GM23338 (cell line): ENCODE results near the gene ZNF385C.

Experiments used
- CREB1 ChIP-seq: fragments of 250-450 bp; sonication (Bioruptor Pico); IDR thresholded peaks from 2 replicates; pipeline ENCODE4 v1.5.0; 2020; ENCODE audit warnings: low read depth, mild to moderate bottlenecking, moderate library complexity
- CTCF ChIP-seq, 2 experiments: fragments of 200-600 bp in 1 of 2; sonication (generic) in 1 of 2; conservative IDR thresholded peaks; 2 replicates each; pipeline versions ENCODE4 v1.5.1 to v1.6.1; 2016 to 2017; ENCODE audit warnings: antibody characterized with exemption in 2 of 2, low read depth in 2 of 2, mild to moderate bottlenecking in 2 of 2, moderate library complexity in 1 of 2
- EZH2 ChIP-seq: fragments of 200-600 bp; sonication (generic); IDR thresholded peaks from one replicate; pipeline ENCODE4 v1.8.0; 2017; ENCODE audit warnings: antibody characterized with exemption, mild to moderate bottlenecking, low read depth; ENCODE audit not compliant: unreplicated experiment
- EZH2phosphoT487 ChIP-seq: fragments of 200-600 bp; sonication (generic); IDR thresholded peaks from one replicate; pipeline ENCODE4 v1.8.1; 2018; ENCODE audit warnings: antibody characterized with exemption; ENCODE audit not compliant: unreplicated experiment
- NANOG ChIP-seq: IDR thresholded peaks from 2 replicates; pipeline ENCODE4 v1.6.1; 2016; ENCODE audit warnings: antibody characterized with exemption, borderline replicate concordance
- POLR2AphosphoS5 ChIP-seq: IDR thresholded peaks from 2 replicates; pipeline ENCODE4 v1.6.1; 2016; ENCODE audit warnings: antibody characterized with exemption, low read depth
- ZNF331 ChIP-seq: fragments of 250-450 bp; sonication (Bioruptor Pico); IDR thresholded peaks from 2 replicates; pipeline ENCODE4 v1.5.0; 2020; ENCODE audit warnings: low read depth, mild to moderate bottlenecking, moderate library complexity
- TF ChIP-seq, protein P1 (sequence below): IDR thresholded peaks from one replicate; pipeline ENCODE4 v1.6.1; 2018; ENCODE audit warnings: antibody characterized with exemption; ENCODE audit not compliant: unreplicated experiment

DNA sequence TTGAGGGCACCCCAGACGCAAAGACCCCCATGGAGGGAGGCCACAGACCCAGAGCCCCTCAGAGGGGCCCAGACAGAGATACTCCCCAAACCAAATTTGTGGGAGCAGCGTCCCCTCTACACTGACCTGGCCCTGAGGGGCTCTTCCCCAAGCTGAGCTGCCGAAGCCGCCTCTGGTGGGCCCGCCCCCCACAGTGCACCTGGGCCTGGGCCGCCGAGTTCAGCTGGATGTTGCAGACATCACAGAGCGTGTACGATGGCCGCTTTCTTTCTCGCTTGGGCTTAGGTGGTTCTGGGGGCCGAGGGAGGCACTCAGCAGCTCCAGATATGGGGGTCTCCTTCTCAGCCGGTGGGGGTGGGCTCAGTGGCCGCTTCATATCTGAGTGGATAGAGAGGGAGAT, 35.6 kb downstream of the ZNF385C start:
- TF ChIP-seq POLR2AphosphoS5 (no peak), CTCF (conservative IDR thresholded peaks at IDR 0.05; ENCODE audit: low read depth in 2 of 2) (no peak), ZNF331 (CRISPR knock-in tag) (no peak), CREB1 (CRISPR knock-in tag) (no peak), EZH2phosphoT487 (no peak), EZH2 (no peak), NANOG (no peak)
- TF ChIP-seq, protein P1, sequence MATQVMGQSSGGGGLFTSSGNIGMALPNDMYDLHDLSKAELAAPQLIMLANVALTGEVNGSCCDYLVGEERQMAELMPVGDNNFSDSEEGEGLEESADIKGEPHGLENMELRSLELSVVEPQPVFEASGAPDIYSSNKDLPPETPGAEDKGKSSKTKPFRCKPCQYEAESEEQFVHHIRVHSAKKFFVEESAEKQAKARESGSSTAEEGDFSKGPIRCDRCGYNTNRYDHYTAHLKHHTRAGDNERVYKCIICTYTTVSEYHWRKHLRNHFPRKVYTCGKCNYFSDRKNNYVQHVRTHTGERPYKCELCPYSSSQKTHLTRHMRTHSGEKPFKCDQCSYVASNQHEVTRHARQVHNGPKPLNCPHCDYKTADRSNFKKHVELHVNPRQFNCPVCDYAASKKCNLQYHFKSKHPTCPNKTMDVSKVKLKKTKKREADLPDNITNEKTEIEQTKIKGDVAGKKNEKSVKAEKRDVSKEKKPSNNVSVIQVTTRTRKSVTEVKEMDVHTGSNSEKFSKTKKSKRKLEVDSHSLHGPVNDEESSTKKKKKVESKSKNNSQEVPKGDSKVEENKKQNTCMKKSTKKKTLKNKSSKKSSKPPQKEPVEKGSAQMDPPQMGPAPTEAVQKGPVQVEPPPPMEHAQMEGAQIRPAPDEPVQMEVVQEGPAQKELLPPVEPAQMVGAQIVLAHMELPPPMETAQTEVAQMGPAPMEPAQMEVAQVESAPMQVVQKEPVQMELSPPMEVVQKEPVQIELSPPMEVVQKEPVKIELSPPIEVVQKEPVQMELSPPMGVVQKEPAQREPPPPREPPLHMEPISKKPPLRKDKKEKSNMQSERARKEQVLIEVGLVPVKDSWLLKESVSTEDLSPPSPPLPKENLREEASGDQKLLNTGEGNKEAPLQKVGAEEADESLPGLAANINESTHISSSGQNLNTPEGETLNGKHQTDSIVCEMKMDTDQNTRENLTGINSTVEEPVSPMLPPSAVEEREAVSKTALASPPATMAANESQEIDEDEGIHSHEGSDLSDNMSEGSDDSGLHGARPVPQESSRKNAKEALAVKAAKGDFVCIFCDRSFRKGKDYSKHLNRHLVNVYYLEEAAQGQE = no peak
